HG03159 (cell line): ENCODE results near the gene GNAI2.
"Not testable (repeated sequence)": the region's sequence is repeated elsewhere in the genome, so short reads cannot be mapped to it uniquely, and the experiment has no call there.

Source experiments
- ATAC-seq: cut with Tn5 transposase; IDR thresholded peaks from one replicate; pipeline ENCODE4 v1.9.1; 2021; ENCODE audit warnings: mild to moderate bottlenecking, moderate library complexity; ENCODE audit not compliant: unreplicated experiment

Gene GNAI2

DNA sequence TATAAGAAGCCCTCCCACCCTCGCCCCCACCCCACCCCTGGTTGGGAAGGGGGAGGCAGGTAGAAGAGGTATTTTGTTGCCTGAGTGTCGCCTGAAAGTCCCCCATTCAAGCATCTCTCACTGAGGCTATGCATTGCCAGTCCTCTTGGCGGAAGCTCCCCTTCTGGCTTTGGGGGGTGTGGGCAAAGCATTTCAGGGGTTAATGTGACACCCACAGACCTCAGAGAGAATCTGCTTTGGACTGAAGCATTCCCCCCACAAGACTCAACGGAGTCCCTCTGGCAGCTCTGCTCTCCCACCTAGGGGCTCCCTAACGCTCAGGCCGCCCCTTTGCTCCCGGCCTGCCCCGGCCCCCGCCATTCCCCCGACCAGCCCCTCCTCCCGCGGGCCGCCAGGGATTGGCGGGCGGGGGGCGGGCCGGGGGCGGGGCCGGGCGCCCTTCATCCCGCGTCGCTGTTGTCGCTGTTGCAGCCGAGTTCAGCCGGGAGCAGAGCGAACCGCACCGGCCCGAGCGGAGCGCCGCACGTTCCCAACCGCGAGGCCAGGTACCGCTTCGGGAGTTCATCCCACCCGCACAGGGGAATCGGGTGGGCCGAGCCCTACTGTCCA, 31.1 kb upstream of the GNAI2 start, which contains the start of gene SLC38A3:
Gene SLC38A3, plus strand, starts transcription at position 468 of the 609 bp plus-strand sequence. CDS start 8,929 bp downstream, outside the sequence.
- no peak for ATAC-seq

DNA sequence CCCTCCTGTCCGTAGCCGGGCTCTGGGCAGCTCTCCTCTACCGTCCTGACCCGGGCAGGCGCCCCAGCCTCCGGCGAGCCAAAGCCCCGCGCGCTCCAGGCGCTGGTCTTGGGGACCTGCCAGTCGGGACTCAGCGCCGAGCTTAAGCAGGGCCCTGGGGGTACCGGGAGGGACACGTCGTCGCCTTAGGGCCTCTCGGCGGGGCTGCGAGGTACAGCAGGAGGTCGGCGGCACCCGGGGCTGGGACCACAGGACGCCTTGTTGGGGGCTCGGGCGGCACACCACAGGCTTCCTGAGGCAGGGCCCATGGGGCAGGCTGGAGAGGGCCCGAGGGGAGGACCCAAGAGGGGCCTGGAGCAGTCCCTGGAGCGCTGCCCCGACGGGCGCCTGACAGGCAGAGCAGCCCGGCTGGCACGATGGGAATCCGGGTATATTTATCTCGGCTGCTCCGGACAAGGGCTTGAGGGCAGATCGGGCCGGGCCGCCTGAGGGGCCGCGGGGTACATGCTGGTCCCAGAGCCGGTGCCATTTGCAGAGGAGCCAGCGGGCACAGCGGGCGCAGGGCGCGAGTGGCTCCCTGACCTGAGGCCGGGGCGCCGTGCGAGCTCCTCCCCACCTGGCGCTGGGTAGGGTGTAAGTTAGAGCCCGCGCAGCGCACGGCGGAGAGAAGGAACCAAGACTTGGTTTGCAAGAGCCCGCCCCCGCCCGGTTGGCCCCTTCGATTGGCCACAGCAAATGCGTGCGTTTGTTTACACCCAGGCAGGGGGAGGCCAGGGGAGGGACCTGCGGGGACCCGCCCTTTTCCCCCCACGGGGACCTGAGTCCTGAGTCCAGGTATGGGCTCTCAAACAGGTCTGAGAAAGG, 30.4 kb upstream of the GNAI2 start:
- ATAC-seq, result no peak

DNA sequence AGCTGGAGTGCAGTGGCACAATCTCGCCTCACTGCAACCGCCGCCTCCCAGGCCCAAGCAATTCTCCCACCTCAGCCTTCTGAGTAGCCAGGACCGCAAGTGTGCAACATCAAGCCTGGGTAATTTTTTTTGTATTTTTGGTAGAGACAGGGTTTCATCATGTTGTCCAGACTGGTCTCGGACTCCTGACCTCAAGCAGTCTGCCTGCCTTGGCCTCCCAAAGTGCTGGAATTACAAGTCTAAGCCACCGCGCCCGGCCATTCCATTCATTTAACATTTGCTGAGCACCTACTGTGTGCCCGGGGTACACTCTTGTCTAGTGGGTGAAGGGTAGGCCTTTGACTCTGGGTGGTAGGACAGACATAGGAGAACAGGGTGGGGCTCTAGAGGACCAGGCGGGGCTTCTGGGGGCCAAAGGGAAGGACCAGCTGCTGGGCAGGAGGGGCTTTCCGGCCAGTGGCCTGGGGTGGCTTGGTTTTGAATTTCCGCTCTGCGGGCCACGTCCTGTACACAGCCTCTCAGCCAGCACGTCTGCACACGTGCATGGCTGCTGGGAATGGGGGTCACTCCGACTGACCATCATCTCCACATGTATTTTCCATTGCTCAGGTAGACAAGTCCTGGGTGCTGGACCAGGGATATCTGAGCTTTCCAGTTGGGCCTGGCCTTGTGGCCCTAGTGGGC, 28.5 kb upstream of the GNAI2 start:
- ATAC-seq, result no peak

GRCh38 chr3:50208677-50209344, 27.2 kb upstream of the GNAI2 start:
- no peak for ATAC-seq

- no peak for ATAC-seq
Measured at GRCh38 chr3:50210176-50210509, 25.9 kb upstream of the GNAI2 start.

GRCh38 chr3:50210510-50211367, 25.3 kb upstream of the GNAI2 start:
- no peak for ATAC-seq

- not testable (repeated sequence) for ATAC-seq
Measured at GRCh38 chr3:50211368-50211717, 24.7 kb upstream of the GNAI2 start.

DNA sequence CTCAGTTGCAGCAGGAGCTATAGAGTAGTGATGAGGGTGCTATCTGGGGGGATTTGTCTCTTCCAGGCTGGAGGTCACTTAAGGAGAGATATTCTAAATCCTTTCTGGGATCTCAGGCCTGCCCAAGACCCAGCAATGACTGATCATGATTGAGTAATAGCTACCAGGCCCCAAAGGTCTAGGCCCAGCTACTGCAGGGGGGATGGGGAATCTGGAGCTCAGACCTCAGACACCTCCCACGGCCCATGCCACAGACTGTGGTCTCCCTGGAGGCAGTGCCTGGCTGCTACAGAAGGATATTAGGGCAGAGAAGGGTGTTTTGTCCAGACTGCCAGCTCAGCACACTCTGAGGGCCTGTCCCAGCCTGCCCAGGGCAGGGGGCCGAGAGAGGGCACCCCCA, 24.1 kb upstream of the GNAI2 start:
- no peak for ATAC-seq

DNA sequence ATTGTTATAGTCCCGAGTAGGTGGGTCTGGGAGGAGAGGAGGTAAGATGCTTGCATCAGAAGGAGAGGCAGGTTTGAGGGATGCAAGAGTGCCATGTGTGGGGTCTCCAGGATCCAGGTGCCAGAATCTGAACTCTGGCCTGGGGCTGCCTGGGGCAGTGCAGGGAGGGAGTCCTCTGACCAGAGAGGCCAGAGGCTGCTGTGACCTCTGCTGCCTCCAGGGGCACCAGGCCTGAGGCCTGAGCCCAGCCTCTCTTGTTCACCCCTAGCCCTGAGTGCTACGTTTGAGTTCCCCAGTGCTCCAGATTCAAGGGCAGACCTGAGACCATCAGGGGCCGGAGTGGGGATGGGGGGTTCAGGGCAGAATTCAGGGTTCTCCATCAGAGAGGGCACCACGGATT, 23.5 kb upstream of the GNAI2 start:
- ATAC-seq, result no peak

DNA sequence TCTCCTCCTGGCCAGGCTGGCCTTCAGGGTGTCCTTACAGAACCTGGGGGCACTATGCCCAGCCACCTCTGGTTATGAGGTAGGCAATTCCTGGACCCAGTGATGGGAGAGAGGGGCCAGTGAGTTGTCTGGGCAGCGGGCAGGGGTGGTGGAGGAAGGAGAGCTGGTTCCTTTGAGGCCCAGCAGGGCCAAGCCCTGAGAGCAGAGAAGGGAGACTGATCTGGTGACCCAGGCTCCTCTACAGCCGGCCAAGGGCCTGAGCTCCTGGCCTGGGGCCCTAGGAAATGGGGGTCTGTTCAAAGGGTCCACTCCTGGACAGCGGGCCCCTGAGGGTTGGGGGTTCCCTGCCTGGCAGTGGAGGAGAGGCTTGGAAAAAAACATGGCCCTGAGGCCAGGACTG, 23.0 kb upstream of the GNAI2 start:
- ATAC-seq, result no peak

DNA sequence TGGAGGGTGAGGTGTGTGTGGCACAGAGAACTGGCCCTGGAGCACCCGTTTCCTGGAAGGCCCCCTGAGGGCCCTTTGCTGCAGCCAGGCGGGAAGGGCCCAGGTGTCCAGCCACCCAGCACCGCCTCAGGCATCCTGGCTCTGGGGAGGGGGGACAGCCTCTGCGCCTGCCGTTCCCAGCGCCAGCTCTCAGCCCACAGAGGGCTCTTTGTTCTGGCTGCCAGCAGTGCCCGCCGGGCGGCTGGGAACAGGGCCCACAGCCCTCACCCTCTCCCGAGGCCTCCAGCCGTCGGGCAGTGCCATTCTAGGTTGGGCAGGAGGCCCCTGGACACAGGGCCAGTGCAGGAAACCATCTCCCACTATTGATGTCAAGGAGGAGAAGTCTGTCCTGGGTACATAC, 22.6 kb upstream of the GNAI2 start:
- no peak for ATAC-seq

GRCh38 chr3:50214824-50215223, 21.2 kb upstream of the GNAI2 start:
- ATAC-seq, result no peak

DNA sequence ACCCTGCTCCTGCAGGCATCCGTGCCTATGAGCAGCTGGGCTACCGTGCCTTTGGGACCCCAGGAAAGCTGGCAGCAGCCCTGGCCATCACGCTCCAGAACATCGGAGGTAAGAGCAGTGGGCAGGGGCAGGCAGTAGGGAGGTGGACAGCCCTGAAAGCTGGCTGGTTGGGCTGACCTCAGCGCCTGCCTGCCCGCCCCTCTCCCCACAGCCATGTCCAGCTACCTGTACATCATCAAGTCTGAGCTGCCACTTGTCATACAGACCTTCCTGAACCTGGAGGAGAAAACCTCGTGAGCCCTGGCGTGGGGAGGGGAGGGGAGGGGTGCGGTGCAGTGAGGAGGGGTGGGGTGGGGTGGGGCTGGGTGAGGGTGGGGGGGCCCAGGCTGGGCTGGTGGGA, 20.5 kb upstream of the GNAI2 start:
- ATAC-seq, result no peak

DNA sequence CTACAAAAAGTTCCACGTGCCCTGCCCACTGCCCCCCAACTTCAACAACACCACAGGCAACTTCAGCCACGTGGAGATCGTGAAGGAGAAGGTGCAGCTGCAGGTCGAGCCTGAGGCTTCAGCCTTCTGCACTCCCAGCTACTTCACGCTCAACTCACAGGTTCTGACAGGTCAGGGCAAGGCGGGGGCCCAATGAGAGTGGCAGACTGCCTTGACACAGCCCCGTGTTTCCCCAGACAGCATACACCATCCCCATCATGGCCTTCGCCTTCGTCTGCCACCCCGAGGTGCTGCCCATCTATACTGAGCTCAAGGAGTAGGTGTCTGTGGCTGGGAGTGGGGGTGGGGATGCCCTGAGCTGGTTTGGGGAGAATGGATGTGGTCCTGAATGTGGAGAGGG, 18.3 kb upstream of the GNAI2 start:
- no peak for ATAC-seq

DNA sequence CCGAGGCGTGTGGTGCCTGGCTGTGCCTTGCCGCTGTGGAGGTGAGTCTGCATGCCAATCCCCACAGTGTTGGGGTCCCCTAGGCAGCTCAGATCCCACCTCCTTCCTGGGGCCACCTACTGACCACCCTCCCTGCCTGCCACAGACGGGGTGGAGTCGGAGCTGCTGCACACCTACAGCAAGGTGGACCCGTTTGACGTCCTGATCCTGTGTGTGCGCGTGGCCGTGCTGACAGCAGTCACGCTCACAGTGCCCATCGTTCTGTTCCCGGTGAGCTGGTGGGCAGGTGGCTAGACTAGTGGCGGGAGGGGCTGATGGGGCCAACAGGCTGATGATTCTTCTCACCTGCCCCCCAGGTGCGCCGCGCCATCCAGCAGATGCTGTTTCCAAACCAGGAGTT, 17.6 kb upstream of the GNAI2 start:
- ATAC-seq, result no peak

DNA sequence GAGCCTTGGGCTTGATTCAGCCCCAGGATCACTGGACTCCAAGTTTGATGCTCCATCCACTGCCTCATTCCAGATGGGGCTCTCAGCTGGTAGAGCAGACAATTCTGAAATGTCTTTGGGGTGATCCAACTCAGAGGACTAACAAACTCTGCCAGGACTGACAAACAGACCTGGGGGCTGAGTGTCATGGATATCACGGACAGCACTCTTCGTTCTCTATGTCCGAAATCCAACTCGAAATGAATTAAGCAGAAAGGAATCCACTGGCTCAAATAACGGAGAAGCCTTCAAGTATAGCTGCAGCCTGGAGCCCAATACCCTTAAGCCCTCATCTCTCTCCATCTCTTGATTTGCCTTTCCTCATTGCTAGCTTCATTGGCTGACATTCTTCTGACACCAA, 16.7 kb upstream of the GNAI2 start:
- no peak for ATAC-seq

DNA sequence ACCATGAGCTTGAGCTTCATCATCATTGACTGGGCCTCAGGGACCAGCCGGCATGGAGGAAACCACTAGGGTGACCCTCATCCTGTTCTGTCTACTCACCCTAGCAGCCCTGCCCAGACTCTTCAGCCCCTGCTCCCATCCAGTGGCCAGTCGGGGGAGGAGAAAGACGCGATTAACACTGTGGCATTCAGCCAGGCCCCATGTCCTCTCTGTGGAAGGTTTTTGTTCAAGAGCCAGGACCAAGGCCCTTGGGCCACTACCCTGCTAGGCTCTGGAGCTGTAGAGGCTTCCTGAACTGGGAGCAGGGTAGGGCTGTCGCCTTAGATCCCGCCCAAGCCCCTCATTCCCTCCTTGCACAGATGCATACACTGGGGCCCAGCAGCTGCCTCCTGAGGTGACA, 15.9 kb upstream of the GNAI2 start:
- no peak for ATAC-seq

DNA sequence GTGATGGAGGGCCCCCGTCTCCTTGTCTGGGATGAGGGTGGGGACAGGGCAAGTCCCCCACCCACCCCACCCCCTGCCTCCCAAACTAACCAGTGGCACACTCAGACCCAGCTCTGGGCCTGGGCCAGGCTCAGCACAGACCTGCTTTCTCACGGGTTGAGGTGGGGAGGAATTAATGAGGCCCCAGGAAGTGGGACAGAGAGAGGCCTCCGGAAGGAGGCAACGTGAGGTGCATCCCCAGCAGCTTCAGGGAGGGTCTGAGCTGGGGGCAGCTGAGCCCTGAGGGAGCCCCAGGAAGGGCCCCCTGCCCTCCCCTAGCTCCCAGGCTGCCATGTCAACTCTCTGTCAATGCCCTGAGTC, 15.0 kb upstream of the GNAI2 start:
- ATAC-seq, result no peak

GRCh38 chr3:50221411-50222168, 14.4 kb upstream of the GNAI2 start:
- no peak for ATAC-seq

GRCh38 chr3:50222169-50222528, 13.9 kb upstream of the GNAI2 start:
- no peak for ATAC-seq
